B cell (primary cell): ENCODE data around the gene AICDA. TPM values are rescaled to one million over a fixed set of nuclear protein-coding genes. Genes with fewer than 3 reads are reported as not detected.
"Not testable (repeated sequence)": the region's sequence is repeated elsewhere in the genome, so short reads cannot be mapped to it uniquely, and the experiment has no call there.

ENCODE experiments used
- ATAC-seq: fragments of 200-7000 bp; cut with Tn5 transposase; one replicate; pipeline ENCODE4 v1.10.0; 2021; ENCODE audit warnings: low read depth, mild to moderate bottlenecking, moderate number of reproducible peaks, moderate library complexity
- CTCF ChIA-PET: fragments of 350-600 bp; sonication (Branson Sonifier 250); formaldehyde crosslinking; loops from one replicate; lab custom pipeline; 2021; ENCODE audit warnings: antibody characterized with exemption, inconsistent platforms; lab: Charles Lee
- POLR2A ChIA-PET: fragments of 350-600 bp; sonication (Branson Sonifier 250); formaldehyde crosslinking; loops from one replicate; lab custom pipeline; 2021; ENCODE audit warnings: antibody characterized with exemption; lab: Charles Lee
- DNase-seq: peaks from one replicate; pipeline ENCODE4 v3.0.0; 2013
- H2AFZ ChIP-seq: 2 replicates; pipeline ENCODE4 v1.6.1; 2012; ENCODE audit warnings: mild to moderate bottlenecking, low read depth, low read length; ENCODE audit not compliant: insufficient read depth, poor library complexity, severe bottlenecking
- H3K27ac ChIP-seq, 2 donors: 1 replicate in 1 of 2; 2 replicates in 1 of 2; pipeline ENCODE4 v1.5.1; 2012 to 2013; ENCODE audit warnings: low read length in 2 of 2, mild to moderate bottlenecking in 2 of 2, moderate library complexity in 1 of 2
- H3K27me3 ChIP-seq, 4 experiments: fragments of 200-600 bp in 1 of 4; sonication (generic) in 1 of 4; replicated peaks in 1 of 4; 1 replicate in 2 of 4; 2 replicates in 2 of 4; pipeline versions ENCODE4 v1.6.1 to v1.7.0; 2013 to 2016; ENCODE audit warnings: low read length in 3 of 4, mild to moderate bottlenecking in 2 of 4, mixed read lengths in 1 of 4, moderate library complexity in 1 of 4; ENCODE audit not compliant: insufficient read depth in 4 of 4, control insufficient read depth in 3 of 4; ENCODE audit errors: control extremely low read depth in 1 of 4
- H3K36me3 ChIP-seq, 2 experiments: replicated peaks in 1 of 2; 1 replicate in 1 of 2; 2 replicates in 1 of 2; pipeline versions ENCODE4 v1.6.1 to v1.7.1; 2013; ENCODE audit warnings: low read length in 1 of 2; ENCODE audit not compliant: insufficient read depth in 2 of 2, control insufficient read depth in 1 of 2; ENCODE audit errors: control extremely low read depth in 1 of 2, extremely low read depth in 1 of 2
- H3K4me1 ChIP-seq, 2 donors: fragments of 200-600 bp in 1 of 2; sonication (generic) in 1 of 2; 1 replicate in 1 of 2; 2 replicates in 1 of 2; pipeline versions ENCODE4 v1.5.1 to v1.6.1; 2013 to 2017; ENCODE audit warnings: low read length in 2 of 2; ENCODE audit not compliant: control insufficient read depth in 2 of 2, insufficient read depth in 2 of 2
- H3K4me2 ChIP-seq: replicated peaks from 2 replicates; pipeline ENCODE3; 2012; ENCODE audit warnings: mild to moderate bottlenecking, low read depth, low read length; ENCODE audit not compliant: poor library complexity, severe bottlenecking
- H3K4me3 ChIP-seq, 5 experiments: fragments of 200-600 bp in 1 of 5; sonication (generic) in 1 of 5; 1 replicate in 3 of 5; 2 replicates in 2 of 5; pipeline versions ENCODE4 v1.5.1 to v1.7.0; 2011 to 2016; ENCODE audit warnings: low read length in 4 of 5, mild to moderate bottlenecking in 4 of 5, low read depth in 2 of 5, control low read depth in 1 of 5, moderate library complexity in 1 of 5; ENCODE audit not compliant: insufficient read depth in 1 of 5; ENCODE audit errors: control extremely low read depth in 1 of 5, extremely low read depth in 1 of 5
- H3K79me2 ChIP-seq: fragments of 200-600 bp; sonication (generic); one replicate; pipeline ENCODE4 v1.6.0; 2016; ENCODE audit warnings: low read length; ENCODE audit not compliant: control insufficient read depth, insufficient read depth
- H3K9ac ChIP-seq: fragments of 200-600 bp; sonication (generic); 2 replicates; pipeline ENCODE4 v1.6.1; 2017; ENCODE audit warnings: mild to moderate bottlenecking, low read length, moderate library complexity
- H3K9me3 ChIP-seq, 3 donors: one replicate each; pipeline versions ENCODE4 v1.6.1 to v1.7.1; 2013; ENCODE audit warnings: low read length in 2 of 3; ENCODE audit not compliant: control insufficient read depth in 2 of 3, insufficient read depth in 1 of 3; ENCODE audit errors: control extremely low read depth in 1 of 3
- H4K20me1 ChIP-seq: 2 replicates; pipeline ENCODE4 v1.6.0; 2012; ENCODE audit warnings: mild to moderate bottlenecking, low read length; ENCODE audit not compliant: insufficient read depth, control insufficient read depth, poor library complexity, severe bottlenecking
- H3K27ac Mint-ChIP-seq: one replicate; pipeline ENCODE4 v1.8.0; 2021; ENCODE audit warnings: mixed read lengths
- H3K27me3 Mint-ChIP-seq: one replicate; pipeline ENCODE4 v1.8.0; 2021; ENCODE audit warnings: mixed read lengths
- H3K4me1 Mint-ChIP-seq: one replicate; pipeline ENCODE4 v1.8.0; 2021; ENCODE audit warnings: mixed read lengths
- H3K4me3 Mint-ChIP-seq: one replicate; pipeline ENCODE4 v1.8.0; 2021; ENCODE audit warnings: mixed read lengths
- H3K9me3 Mint-ChIP-seq: one replicate; pipeline ENCODE4 v1.8.0; 2022; ENCODE audit warnings: mixed read lengths; ENCODE audit not compliant: insufficient read depth
- EZH2 ChIP-seq: IDR thresholded peaks from 2 replicates; pipeline ENCODE4 v1.6.1; 2012; ENCODE audit warnings: borderline replicate concordance, low read depth, mild to moderate bottlenecking, moderate library complexity, low read length; ENCODE audit not compliant: insufficient read depth, poor library complexity, severe bottlenecking
- WGBS: methylation state at CpG from one replicate; pipeline ENCODE4 v1.1.5; 2013; ENCODE audit warnings: missing lambda C conversion rate; ENCODE audit not compliant: insufficient coverage; 5-methylcytosine and 5-hydroxymethylcytosine counted together
- intact Hi-C: fragments of 100-400 bp; cut with micrococcal nuclease; formaldehyde crosslinking; loops from one replicate; pipeline ENCODE4 v1.10.0; 2022
- polyA plus RNA-seq: library from polyadenylated mRNA; depleted of rRNA; stranded (reverse); fragments of >200 nt; gene quantifications from 2 replicates; pipeline ENCODE4 v1.2.3, GENCODE V29; 2012
- total RNA-seq, 2 donors: library from RNA; stranded (reverse); fragments of 120-200 nt in 1 of 2; gene quantifications; 1 replicate in 1 of 2; 2 replicates in 1 of 2; pipeline versions ENCODE4 v1.2.3 to v1.2.4, GENCODE V29; 2013 to 2022
- TF ChIP-seq, protein P1 (sequence below): fragments of 200-600 bp; IDR thresholded peaks from one replicate; pipeline ENCODE4 v1.8.0; 2022; ENCODE audit warnings: antibody characterized with exemption, mild to moderate bottlenecking

Gene AICDA
- total and polyA plus RNA-seq, 2 donors (not counting 1 experiment from before 2014, with no cell fraction given), result 0.94 to 1.0 TPM

DNA sequence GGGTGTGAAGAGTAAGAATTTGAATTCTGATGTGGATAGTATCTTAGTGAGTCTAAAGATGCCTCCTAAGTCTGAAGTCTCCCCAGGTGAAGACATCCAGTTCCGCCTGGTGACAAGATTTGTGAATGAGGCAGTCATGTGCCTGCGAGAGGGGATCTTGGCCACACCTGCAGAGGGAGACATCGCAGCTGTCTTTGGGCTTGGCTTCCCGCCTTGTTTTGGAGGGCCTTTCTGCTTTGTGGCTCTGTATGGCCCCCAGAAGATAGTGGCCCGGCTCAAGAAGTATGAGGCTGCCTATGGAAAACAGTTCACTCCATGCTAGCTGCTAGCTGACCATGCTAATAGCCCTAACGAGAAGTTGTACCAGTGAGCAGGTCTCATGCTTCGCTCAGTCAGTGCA is 24.6 kb upstream of the AICDA start:
- ChIA-PET CTCF (interaction anchor here (1.0 kb wide), 1 partner anchor 8 kb away, joined by 3 read pairs; no protein-coding TSS in a partner anchor), POLR2A (no interaction called here)
- 92% methylated on average over 7 of the region's 7 CpGs for WGBS
- H3K4me1 ChIP-seq, result no peaks in the 10 kb centered on the region
- Mint-ChIP-seq H3K27me3 (no peaks in the 10 kb centered on the region), H3K9me3 (no peaks in the 10 kb centered on the region), H3K4me3 (no peak overlapping the region), H3K4me1 (peaks cover 2% of the 10 kb centered on the region), H3K27ac (no peak overlapping the region)
- no peaks in the 10 kb centered on the region for H3K9me3 ChIP-seq
- no peaks in the 10 kb centered on the region for H3K27me3 ChIP-seq
- H3K27ac ChIP-seq, result no peak overlapping the region
- no peak overlapping the region for H3K4me3 ChIP-seq
- no peaks in the 10 kb centered on the region for H4K20me1 ChIP-seq
- H3K79me2 ChIP-seq, result no peaks in the 10 kb centered on the region
- no peak for TF ChIP-seq EZH2
- TF ChIP-seq, protein P1, sequence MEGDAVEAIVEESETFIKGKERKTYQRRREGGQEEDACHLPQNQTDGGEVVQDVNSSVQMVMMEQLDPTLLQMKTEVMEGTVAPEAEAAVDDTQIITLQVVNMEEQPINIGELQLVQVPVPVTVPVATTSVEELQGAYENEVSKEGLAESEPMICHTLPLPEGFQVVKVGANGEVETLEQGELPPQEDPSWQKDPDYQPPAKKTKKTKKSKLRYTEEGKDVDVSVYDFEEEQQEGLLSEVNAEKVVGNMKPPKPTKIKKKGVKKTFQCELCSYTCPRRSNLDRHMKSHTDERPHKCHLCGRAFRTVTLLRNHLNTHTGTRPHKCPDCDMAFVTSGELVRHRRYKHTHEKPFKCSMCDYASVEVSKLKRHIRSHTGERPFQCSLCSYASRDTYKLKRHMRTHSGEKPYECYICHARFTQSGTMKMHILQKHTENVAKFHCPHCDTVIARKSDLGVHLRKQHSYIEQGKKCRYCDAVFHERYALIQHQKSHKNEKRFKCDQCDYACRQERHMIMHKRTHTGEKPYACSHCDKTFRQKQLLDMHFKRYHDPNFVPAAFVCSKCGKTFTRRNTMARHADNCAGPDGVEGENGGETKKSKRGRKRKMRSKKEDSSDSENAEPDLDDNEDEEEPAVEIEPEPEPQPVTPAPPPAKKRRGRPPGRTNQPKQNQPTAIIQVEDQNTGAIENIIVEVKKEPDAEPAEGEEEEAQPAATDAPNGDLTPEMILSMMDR, result no peak
- no peak overlapping the region for H3K4me2 ChIP-seq
- no peaks in the 10 kb centered on the region for H3K36me3 ChIP-seq
- H3K9ac ChIP-seq, result no peak overlapping the region
- intact Hi-C loops, result no loop called here
- H2AFZ ChIP-seq, result no peak overlapping the region
- DNase-seq (no peak), ATAC-seq (no peak)

DNA sequence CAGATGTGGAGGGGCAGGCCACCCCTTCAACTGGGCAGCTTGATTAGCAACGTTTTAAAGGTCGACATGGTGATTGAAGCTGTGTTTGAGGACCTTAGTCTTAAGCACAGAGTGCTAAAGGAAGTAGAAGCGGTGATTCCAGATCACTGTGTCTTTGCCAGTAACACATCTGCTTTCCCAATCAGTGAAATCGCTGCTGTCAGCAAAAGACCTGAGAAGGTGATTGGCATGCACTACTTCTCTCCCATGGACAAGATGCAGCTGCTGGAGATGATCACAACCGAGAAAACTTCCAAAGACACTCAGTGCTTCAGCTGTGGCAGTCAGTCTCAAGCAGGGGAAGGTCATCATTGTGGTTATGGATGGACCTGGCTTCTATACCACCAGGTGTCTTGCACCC is 23.9 kb upstream of the AICDA start:
- no peaks in the 10 kb centered on the region for H3K79me2 ChIP-seq
- CTCF ChIA-PET, result no interaction called here
- H3K4me3 ChIP-seq, result no peak overlapping the region
- WGBS, result 93% methylated on average over 5 of the region's 5 CpGs
- DNase-seq, result no peak
- no peak overlapping the region for H2AFZ ChIP-seq
- TF ChIP-seq, protein P1, result no peak
- TF ChIP-seq EZH2, result no peak
- no peaks in the 10 kb centered on the region for H3K36me3 ChIP-seq
- peak overlapping the region; percentile 4 for H3K27ac Mint-ChIP-seq
- H3K4me1 Mint-ChIP-seq, result peaks cover 2% of the 10 kb centered on the region
- H3K27me3 Mint-ChIP-seq, result no peaks in the 10 kb centered on the region
- no peak overlapping the region for H3K9ac ChIP-seq
- ATAC-seq, result no peak
- no peaks in the 10 kb centered on the region for H3K27me3 ChIP-seq
- intact Hi-C loops, result no loop called here
- no peaks in the 10 kb centered on the region for H4K20me1 ChIP-seq
- no peak overlapping the region for H3K4me2 ChIP-seq
- no peak overlapping the region for H3K27ac ChIP-seq
- POLR2A ChIA-PET, result no interaction called here
- no peak overlapping the region for H3K4me3 Mint-ChIP-seq
- no peaks in the 10 kb centered on the region for H3K9me3 ChIP-seq
- no peaks in the 10 kb centered on the region for H3K4me1 ChIP-seq
- H3K9me3 Mint-ChIP-seq, result no peaks in the 10 kb centered on the region

DNA sequence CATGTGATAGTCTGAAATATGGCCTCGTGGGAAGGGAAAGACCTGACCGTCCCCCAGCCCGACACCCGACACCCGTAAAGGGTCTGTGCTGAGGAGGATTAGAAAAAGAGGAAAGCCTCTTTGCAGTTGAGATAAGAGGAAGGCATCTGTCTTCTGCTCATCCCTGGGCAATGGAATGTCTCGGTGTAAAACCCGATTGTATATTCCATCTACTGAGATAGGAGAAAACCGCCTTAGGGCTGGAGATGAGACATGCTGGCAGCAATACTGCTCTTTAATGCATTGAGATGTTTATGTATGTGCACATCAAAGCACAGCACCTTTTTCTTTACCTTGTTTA is 23.3 kb upstream of the AICDA start:
- CTCF ChIA-PET, H3K4me1 Mint-ChIP-seq, H3K4me2 ChIP-seq, ATAC-seq, DNase-seq, H3K27ac ChIP-seq, H3K9me3 Mint-ChIP-seq, H3K9me3 ChIP-seq, intact Hi-C loops, H3K4me3 ChIP-seq, POLR2A ChIA-PET, H3K4me3 Mint-ChIP-seq, H3K79me2 ChIP-seq, H3K27me3 ChIP-seq, H3K9ac ChIP-seq, H3K4me1 ChIP-seq, H3K36me3 ChIP-seq, H4K20me1 ChIP-seq, H2AFZ ChIP-seq, H3K27me3 Mint-ChIP-seq: not testable (repeated sequence)
- 96% methylated on average over 4 of the region's 8 CpGs for WGBS
- H3K27ac Mint-ChIP-seq, result peak overlapping the region; percentile 4
